Endodermal cell (in vitro differentiated cells): Measurements from ENCODE around the gene PEAR1. TPM values are rescaled to one million over a fixed set of nuclear protein-coding genes. Genes with fewer than 3 reads are reported as not detected.

Experiments used
- DNase-seq: peaks from one replicate; pipeline ENCODE4 v3.0.0-alpha.2; 2017
- H3K27ac ChIP-seq: 2 replicates; pipeline ENCODE4 v1.5.1; 2013; ENCODE audit warnings: mild to moderate bottlenecking, low read depth, low read length, moderate library complexity
- H3K27me3 ChIP-seq: 2 replicates; pipeline ENCODE4 v1.6.1; 2013; ENCODE audit warnings: mild to moderate bottlenecking, low read length, moderate library complexity; ENCODE audit not compliant: insufficient read depth, control insufficient read depth, poor library complexity, severe bottlenecking
- H3K36me3 ChIP-seq: 2 replicates; pipeline ENCODE4 v1.7.0; 2013; ENCODE audit warnings: mild to moderate bottlenecking, low read length, moderate library complexity; ENCODE audit not compliant: control insufficient read depth, insufficient read depth
- H3K4me1 ChIP-seq: one replicate; pipeline ENCODE4 v1.7.0; 2013; ENCODE audit warnings: low read length; ENCODE audit not compliant: control insufficient read depth, insufficient read depth
- H3K4me3 ChIP-seq: 2 replicates; pipeline ENCODE4 v1.5.1; 2013; ENCODE audit warnings: mild to moderate bottlenecking, low read length, moderate library complexity
- H3K9ac ChIP-seq: 2 replicates; pipeline ENCODE4 v1.6.1; 2013; ENCODE audit warnings: mild to moderate bottlenecking, low read length, moderate library complexity; ENCODE audit not compliant: poor library complexity, severe bottlenecking; ENCODE audit errors: extremely low read depth
- H3K9me3 ChIP-seq: 2 replicates; pipeline ENCODE4 v1.6.1; 2013; ENCODE audit warnings: mild to moderate bottlenecking, low read length, moderate library complexity; ENCODE audit not compliant: control insufficient read depth
- H3K27ac Mint-ChIP-seq: 2 replicates; pipeline ENCODE4 v1.8.0; 2020; ENCODE audit warnings: mixed read lengths
- H3K27me3 Mint-ChIP-seq: 2 replicates; pipeline ENCODE4 v1.8.0; 2021; ENCODE audit warnings: mild to moderate bottlenecking, mixed read lengths; ENCODE audit not compliant: insufficient read depth
- H3K36me3 Mint-ChIP-seq: 2 replicates; pipeline ENCODE4 v1.8.0; 2020; ENCODE audit warnings: low read depth, mixed read lengths
- H3K4me1 Mint-ChIP-seq: 2 replicates; pipeline ENCODE4 v1.8.0; 2020; ENCODE audit warnings: mixed read lengths
- H3K4me3 Mint-ChIP-seq: 2 replicates; pipeline ENCODE4 v1.8.0; 2020; ENCODE audit warnings: mild to moderate bottlenecking, moderate library complexity, mixed read lengths
- H3K9me3 Mint-ChIP-seq: 2 replicates; pipeline ENCODE4 v1.8.0; 2020; ENCODE audit warnings: mild to moderate bottlenecking, mixed read lengths
- CTCF ChIP-seq: fragments of 200-600 bp; sonication (generic); conservative IDR thresholded peaks from 2 replicates; pipeline ENCODE4 v1.5.0; 2021; ENCODE audit warnings: antibody characterized with exemption, mild to moderate bottlenecking
- WGBS, 2 experiments: methylation state at CpG; one replicate each; pipeline versions ENCODE4 v1.1.5 to v1.1.7; 2013; ENCODE audit warnings: missing lambda C conversion rate in 2 of 2, mixed read lengths in 1 of 2; ENCODE audit not compliant: insufficient coverage in 1 of 2, insufficient read length in 1 of 2; 5-methylcytosine and 5-hydroxymethylcytosine counted together
- total RNA-seq, 2 donors: library from RNA; stranded (reverse); fragmentation: NEBNext Ultra II Directional in 1 of 2; extraction: Animal tissue kit (Norgen Biotek cat#: 25700) in 1 of 2; gene quantifications; 2 replicates in 1 of 2; 3 replicates in 1 of 2; pipeline ENCODE4 v1.2.1, GENCODE V29; 2021

The PEAR1 gene
- total RNA-seq, 2 donors from 2014 or later = 0.29 to 0.53 TPM

GRCh38 chr1:156948708-156949107, 55.2 kb downstream of the PEAR1 start:
- Mint-ChIP-seq H3K4me3 (no peak overlapping the region), H3K9me3 (no peaks in the 10 kb centered on the region), H3K27me3 (no peaks in the 10 kb centered on the region), H3K36me3 (peaks cover 86% of the 10 kb centered on the region), H3K4me1 (peaks cover 29% of the 10 kb centered on the region), H3K27ac (no peak overlapping the region)
- peak; percentile 83 for TF ChIP-seq CTCF
- H3K4me3 ChIP-seq = no peak overlapping the region
- H3K4me1 ChIP-seq = peaks cover 8% of the 10 kb centered on the region
- no peak overlapping the region for H3K9ac ChIP-seq
- H3K36me3 ChIP-seq = peaks cover 98% of the 10 kb centered on the region
- H3K27me3 ChIP-seq = no peaks in the 10 kb centered on the region
- no peaks in the 10 kb centered on the region for H3K9me3 ChIP-seq
- 68 to 76% methylated on average over 4 of the region's 4 CpGs for WGBS, 2 experiments
- peak; percentile 84 for DNase-seq
- H3K27ac ChIP-seq = no peak overlapping the region

GRCh38 chr1:156949127-156949526, 55.6 kb downstream of the PEAR1 start:
- TF ChIP-seq CTCF = no peak
- peaks cover 8% of the 10 kb centered on the region for H3K4me1 ChIP-seq
- no peaks in the 10 kb centered on the region for H3K27me3 ChIP-seq
- Mint-ChIP-seq H3K4me1 (peaks cover 29% of the 10 kb centered on the region), H3K9me3 (no peaks in the 10 kb centered on the region), H3K27ac (no peak overlapping the region), H3K27me3 (no peaks in the 10 kb centered on the region), H3K36me3 (peaks cover 84% of the 10 kb centered on the region), H3K4me3 (no peak overlapping the region)
- peak; percentile 61 for DNase-seq
- no peaks in the 10 kb centered on the region for H3K9me3 ChIP-seq
- no peak overlapping the region for H3K4me3 ChIP-seq
- H3K27ac ChIP-seq = no peak overlapping the region
- 92 to 93% methylated on average over 3 to 5 of the region's 5 CpGs for WGBS, 2 experiments
- H3K36me3 ChIP-seq = peaks cover 96% of the 10 kb centered on the region
- H3K9ac ChIP-seq = no peak overlapping the region

GRCh38 chr1:156951371-156951770, 57.9 kb downstream of the PEAR1 start:
- Mint-ChIP-seq H3K27me3 (no peaks in the 10 kb centered on the region), H3K4me1 (peaks cover 29% of the 10 kb centered on the region), H3K36me3 (peaks cover 82% of the 10 kb centered on the region), H3K27ac (no peak overlapping the region), H3K4me3 (no peak overlapping the region), H3K9me3 (no peaks in the 10 kb centered on the region)
- 96 to 100% methylated on average over 5 of the region's 5 CpGs for WGBS, 2 experiments
- no peak for DNase-seq
- Histone ChIP-seq H3K4me3 (no peak overlapping the region), H3K27ac (no peak overlapping the region), H3K4me1 (peaks cover 8% of the 10 kb centered on the region), H3K9me3 (no peaks in the 10 kb centered on the region), H3K36me3 (peaks cover 95% of the 10 kb centered on the region), H3K9ac (no peak overlapping the region), H3K27me3 (no peaks in the 10 kb centered on the region)
- TF ChIP-seq CTCF = no peak
